ENCODE data around the gene MICAL3. TPM values are rescaled to one million over a fixed set of nuclear protein-coding genes. Genes with fewer than 3 reads are reported as not detected.

Gene MICAL3
- total and polyA plus RNA-seq, 2 of the 8 experiments (the other 6 are each of a cell fraction or from before 2014, with no cell fraction given) = 8.3 to 41.8 TPM

DNA sequence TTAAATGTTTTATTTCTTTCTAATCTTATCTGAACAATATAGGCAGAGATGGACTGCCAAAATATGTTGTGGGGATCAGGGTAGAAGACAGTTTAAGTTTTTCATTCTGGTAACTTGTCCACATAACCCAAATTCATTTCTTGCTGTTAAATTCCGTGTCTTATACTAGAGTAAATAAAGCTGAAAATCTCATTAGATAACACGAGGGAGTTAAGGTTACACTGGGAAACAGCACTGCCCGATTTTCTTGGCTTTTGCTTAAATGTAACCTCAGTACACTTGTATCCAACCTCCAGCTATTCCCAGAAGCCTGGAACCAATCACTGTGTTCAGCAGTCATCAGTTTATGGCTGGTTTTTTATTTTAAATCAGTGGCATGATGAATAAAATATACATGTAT lies 48.2 kb downstream of the MICAL3 start (continued):
- no peak for TF ChIP-seq JUND (IDR thresholded peaks at IDR 0.05; ENCODE audit: low read length)
- no peak for TF ChIP-seq HDAC6 (IDR thresholded peaks at IDR 0.05; ENCODE audit: low read depth, low read length)
- no peak for TF ChIP-seq ASH2L (IDR thresholded peaks at IDR 0.05; ENCODE audit: low read length)
- no peak for TF ChIP-seq CHD1 (IDR thresholded peaks at IDR 0.05; ENCODE audit: low read depth, low read length)
- TF ChIP-seq SP2 (IDR thresholded peaks at IDR 0.05; ENCODE audit: low read length) = no peak
- TF ChIP-seq GABPA (IDR thresholded peaks at IDR 0.05; ENCODE audit: borderline replicate concordance, insufficient read depth, low read length) = no peak
- no peak for TF ChIP-seq FOSL1 (IDR thresholded peaks at IDR 0.05; ENCODE audit: insufficient read depth, low read depth, low read length)
